ENCODE results near the gene BICDL2.
"Not testable (repeated sequence)": the region's sequence is repeated elsewhere in the genome, so short reads cannot be mapped to it uniquely, and the experiment has no call there.

The BICDL2 gene

DNA sequence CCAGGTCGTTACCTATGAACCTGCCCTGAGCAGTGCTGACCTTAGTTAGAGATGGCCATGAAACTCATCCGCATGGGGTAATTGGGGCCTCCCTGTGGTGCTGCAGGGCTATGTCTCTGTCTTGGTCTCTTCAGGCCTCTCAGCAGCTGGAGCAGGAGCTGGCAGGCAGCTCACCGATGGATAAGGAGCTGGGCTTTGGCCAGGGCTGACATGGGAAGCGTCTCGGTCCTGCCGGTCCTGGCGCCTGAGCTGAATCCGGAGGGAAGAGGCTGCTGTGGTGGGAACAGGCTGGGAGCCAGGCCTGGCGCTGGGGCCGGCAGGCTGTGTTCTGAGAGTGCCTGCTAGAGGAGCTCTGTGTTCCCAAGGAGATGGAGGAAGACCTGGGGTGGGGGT lies 38.8 kb upstream of the BICDL2 start:
- H3K9ac ChIP-seq, result peak overlapping the region; percentile 69; the same call in 1 of the 2 replicates
- H3K4me3 ChIP-seq, result peak overlapping the region; percentile 2; the same call in 1 of the 2 replicates
- H4K20me1 ChIP-seq, result no peaks in the 10 kb centered on the region
- H3K27ac ChIP-seq, result peak overlapping the region; percentile 90
- peak overlapping the region; percentile 87 for H3K4me2 ChIP-seq
- H3K27me3 ChIP-seq, result no peaks in the 10 kb centered on the region
- H3K36me3 ChIP-seq, result no peaks in the 10 kb centered on the region
- TF ChIP-seq Cebpa-rat (IDR thresholded peaks at IDR 0.05), result no peak
- peaks cover 25% of the 10 kb centered on the region for H3K9me3 ChIP-seq
- peaks cover 84% of the 10 kb centered on the region for H3K4me1 ChIP-seq

DNA sequence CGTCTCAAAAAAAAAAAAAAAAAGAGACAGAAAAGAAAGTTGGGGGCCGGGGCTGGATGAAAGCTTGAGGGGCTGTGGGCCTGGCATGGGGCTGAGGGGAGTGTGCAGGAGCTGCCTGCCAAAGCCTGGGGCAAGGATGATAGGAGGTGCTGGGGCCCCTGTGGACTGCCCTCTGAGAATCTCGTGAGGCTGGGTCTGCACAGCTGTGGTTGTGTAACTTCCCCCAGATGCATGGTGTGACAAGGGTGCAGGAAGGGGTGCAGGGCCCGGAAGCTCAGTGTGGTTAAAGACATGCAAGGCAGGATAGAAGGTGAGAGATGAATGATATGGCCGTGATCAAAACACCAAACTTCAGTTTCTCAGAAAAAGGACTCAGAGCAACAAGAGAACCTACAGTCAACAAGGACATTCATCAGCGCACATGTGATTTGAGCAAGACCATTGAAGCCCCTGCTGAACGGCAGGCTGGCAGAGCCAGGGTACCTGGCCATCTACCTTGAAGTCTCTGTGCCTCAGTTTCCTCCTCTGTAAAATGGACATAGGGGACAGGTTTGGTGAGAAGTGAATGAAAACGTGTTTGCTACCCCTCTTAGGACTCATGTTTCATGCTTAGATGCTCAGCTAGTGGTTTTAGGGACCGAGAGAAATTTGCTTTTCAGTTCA lies 38.2 kb upstream of the BICDL2 start:
- Histone ChIP-seq H3K4me3 (peak overlapping the region; percentile 2; the same call in 1 of the 2 replicates), H3K27me3 (no peaks in the 10 kb centered on the region), H3K27ac (peak overlapping the region; percentile 90), H3K9ac (peak overlapping the region; percentile 69; the same call in 1 of the 2 replicates), H3K9me3 (peaks cover 19% of the 10 kb centered on the region), H3K36me3 (no peaks in the 10 kb centered on the region), H4K20me1 (no peaks in the 10 kb centered on the region), H3K4me2 (peak overlapping the region; percentile 87), H3K4me1 (peaks cover 86% of the 10 kb centered on the region)
- peak; percentile 96 for TF ChIP-seq Cebpa-rat (IDR thresholded peaks at IDR 0.05)

GRCh38 chr16:3073448-3073847 lies 36.7 kb upstream of the BICDL2 start:
- Histone ChIP-seq H3K27ac (no peak overlapping the region), H3K9ac (no peak overlapping the region), H3K27me3 (no peaks in the 10 kb centered on the region), H3K9me3 (peaks cover 9% of the 10 kb centered on the region; the same call in 1 of the 2 replicates), H3K4me1 (peaks cover 81% of the 10 kb centered on the region), H3K4me3 (no peak overlapping the region), H3K4me2 (peak overlapping the region; percentile 87), H4K20me1 (no peaks in the 10 kb centered on the region), H3K36me3 (no peaks in the 10 kb centered on the region)
- no peak for TF ChIP-seq Cebpa-rat (IDR thresholded peaks at IDR 0.05)

DNA sequence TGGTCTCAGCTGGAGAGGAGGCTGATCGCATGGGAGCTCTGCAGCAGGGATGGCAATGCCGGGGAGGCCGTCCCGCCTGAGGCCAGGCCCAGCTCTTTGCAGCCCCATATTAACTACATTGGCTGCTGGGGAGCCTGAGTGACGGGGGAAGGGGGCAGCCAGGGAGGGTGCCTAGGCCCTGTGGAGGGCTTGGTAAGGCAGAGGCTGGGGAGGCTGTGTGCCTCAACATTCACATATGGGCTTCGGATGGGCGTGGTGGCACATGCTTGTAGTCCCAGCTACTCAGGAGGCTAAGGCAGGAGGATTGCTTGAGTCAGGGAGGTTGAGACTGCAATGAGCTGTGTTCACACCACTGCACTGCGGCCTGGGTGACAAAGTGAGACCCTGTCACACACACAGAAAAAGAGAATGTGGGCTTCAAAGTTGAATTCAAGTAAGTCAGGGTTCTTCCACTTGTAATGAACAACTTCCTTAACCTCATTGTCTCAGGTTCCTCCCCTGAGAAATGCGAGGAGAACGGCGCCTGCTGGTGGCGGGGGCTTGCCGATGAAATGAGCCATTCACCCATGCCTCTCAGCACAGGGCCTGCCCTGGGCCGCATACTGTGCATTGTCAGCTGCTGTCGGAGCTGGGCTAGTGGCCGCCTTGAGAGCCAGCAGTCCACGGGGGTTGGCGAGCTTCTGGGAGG lies 36.0 kb upstream of the BICDL2 start:
- not testable (repeated sequence) for H3K9ac ChIP-seq, H4K20me1 ChIP-seq, H3K27me3 ChIP-seq, H3K27ac ChIP-seq, H3K4me3 ChIP-seq, H3K36me3 ChIP-seq, H3K9me3 ChIP-seq
- H3K4me1 ChIP-seq, result peaks cover 81% of the 10 kb centered on the region
- H3K4me2 ChIP-seq, result peak overlapping the region; percentile 87

DNA sequence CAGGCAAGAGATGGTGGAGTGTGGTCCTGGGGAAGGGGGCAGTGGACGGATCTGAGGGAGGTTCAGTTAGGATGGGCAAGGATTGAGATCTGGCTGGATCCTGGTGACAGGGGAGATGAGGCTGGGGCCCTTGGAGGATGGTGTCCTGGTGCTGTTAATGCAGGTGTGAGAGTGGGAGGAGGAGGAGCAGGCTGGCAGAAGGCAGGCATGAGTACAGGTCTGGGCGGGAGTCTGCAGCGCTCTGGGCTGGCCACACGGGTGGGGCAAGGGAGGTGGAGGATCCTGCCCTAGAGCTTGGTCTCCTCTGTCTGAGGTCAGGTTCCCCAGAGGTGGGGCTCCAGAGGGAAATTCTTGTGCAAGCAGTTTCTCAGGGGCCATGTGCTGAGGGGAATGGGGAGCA lies 35.4 kb upstream of the BICDL2 start:
- H3K27ac ChIP-seq, H3K27me3 ChIP-seq, H4K20me1 ChIP-seq, H3K9me3 ChIP-seq, H3K4me3 ChIP-seq, H3K9ac ChIP-seq, H3K36me3 ChIP-seq: not testable (repeated sequence)
- H3K4me1 ChIP-seq, result peaks cover 81% of the 10 kb centered on the region
- H3K4me2 ChIP-seq, result peak overlapping the region; percentile 28; the same call in 1 of the 2 replicates

DNA sequence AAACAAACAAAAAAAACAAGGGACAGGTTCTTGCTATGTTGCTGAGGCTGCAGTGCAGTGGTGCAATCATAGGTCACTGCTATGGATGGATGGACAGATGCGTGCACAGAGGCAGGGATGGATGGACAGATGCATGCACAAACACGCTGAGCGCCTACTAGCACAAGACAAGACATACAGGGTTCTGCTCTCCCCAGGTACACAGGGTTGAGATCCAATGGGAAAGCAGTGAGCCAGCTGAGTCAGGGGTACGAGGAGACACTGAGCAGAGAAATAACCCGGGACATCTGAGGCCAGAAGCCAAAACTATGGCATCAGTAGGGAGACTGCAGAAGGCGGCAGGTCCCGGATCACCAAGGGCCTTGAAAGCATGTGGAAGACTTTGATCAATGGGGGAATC lies 34.9 kb upstream of the BICDL2 start:
- Histone ChIP-seq H4K20me1 (no peaks in the 10 kb centered on the region), H3K9ac (no peak overlapping the region), H3K4me1 (peaks cover 76% of the 10 kb centered on the region), H3K36me3 (no peaks in the 10 kb centered on the region), H3K27ac (no peak overlapping the region), H3K9me3 (no peaks in the 10 kb centered on the region), H3K4me2 (peak overlapping the region; percentile 28; the same call in 1 of the 2 replicates), H3K27me3 (no peaks in the 10 kb centered on the region), H3K4me3 (no peak overlapping the region)
- TF ChIP-seq Cebpa-rat (IDR thresholded peaks at IDR 0.05), result no peak; the same call in 1 of the 2 replicates

GRCh38 chr16:3070608-3071111 lies 33.9 kb upstream of the BICDL2 start:
- Histone ChIP-seq H3K4me1 (peaks cover 67% of the 10 kb centered on the region), H3K27ac (no peak overlapping the region), H3K36me3 (no peaks in the 10 kb centered on the region), H3K9me3 (no peaks in the 10 kb centered on the region), H4K20me1 (no peaks in the 10 kb centered on the region), H3K4me3 (no peak overlapping the region), H3K4me2 (peak overlapping the region; percentile 28), H3K9ac (no peak overlapping the region), H3K27me3 (no peaks in the 10 kb centered on the region)
- no peak for TF ChIP-seq Cebpa-rat (IDR thresholded peaks at IDR 0.05)

DNA sequence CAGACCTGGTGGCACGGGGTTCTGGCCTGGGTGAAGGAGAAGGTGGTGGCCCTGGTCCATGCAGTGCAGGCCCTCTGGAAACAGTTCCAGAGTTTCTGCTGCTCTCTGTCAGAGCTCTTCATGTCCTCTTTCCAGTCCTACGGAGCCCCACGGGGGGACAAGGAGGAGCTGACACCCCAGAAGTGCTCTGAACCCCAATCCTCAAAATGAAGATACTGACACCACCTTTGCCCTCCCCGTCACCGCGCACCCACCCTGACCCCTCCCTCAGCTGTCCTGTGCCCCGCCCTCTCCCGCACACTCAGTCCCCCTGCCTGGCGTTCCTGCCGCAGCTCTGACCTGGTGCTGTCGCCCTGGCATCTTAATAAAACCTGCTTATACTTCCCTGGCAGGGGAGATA lies 32.4 kb upstream of the BICDL2 start:
- not testable (repeated sequence) for H3K9me3 ChIP-seq, H3K4me2 ChIP-seq, H3K27me3 ChIP-seq, H3K36me3 ChIP-seq, H3K9ac ChIP-seq, H3K27ac ChIP-seq, H4K20me1 ChIP-seq, H3K4me3 ChIP-seq
- peaks cover 61% of the 10 kb centered on the region for H3K4me1 ChIP-seq

- TF ChIP-seq Cebpa-rat (IDR thresholded peaks at IDR 0.05), result no peak
- no peak overlapping the region for H3K4me2 ChIP-seq
- H3K27ac ChIP-seq, result peak overlapping the region; percentile 18; the same call in 1 of the 2 replicates
- no peaks in the 10 kb centered on the region for H4K20me1 ChIP-seq
- H3K9me3 ChIP-seq, result no peaks in the 10 kb centered on the region
- H3K4me1 ChIP-seq, result peaks cover 55% of the 10 kb centered on the region
- H3K9ac ChIP-seq, result no peak overlapping the region
- no peaks in the 10 kb centered on the region for H3K36me3 ChIP-seq
- H3K4me3 ChIP-seq, result no peak overlapping the region
- H3K27me3 ChIP-seq, result no peaks in the 10 kb centered on the region
Observed at GRCh38 chr16:3068487-3068886, 31.7 kb upstream of the BICDL2 start.

DNA sequence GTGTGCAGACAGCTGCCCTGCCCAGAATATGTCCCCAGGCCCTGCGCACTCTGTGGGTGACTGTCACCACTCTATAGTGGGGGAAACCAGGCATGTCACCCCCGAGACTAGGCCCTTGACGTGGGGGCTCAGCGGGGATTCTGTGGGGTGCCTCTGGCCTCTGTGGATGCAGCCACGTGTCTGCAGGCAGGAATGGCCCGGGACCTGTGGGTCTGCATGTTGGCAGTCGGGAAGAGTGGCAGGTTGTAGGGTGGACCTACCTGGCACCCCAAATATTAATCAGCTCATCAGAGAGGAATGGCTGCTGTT lies 29.6 kb upstream of the BICDL2 start:
- Histone ChIP-seq H3K36me3 (no peaks in the 10 kb centered on the region), H3K9me3 (no peaks in the 10 kb centered on the region), H3K4me3 (no peak overlapping the region), H3K4me1 (peaks cover 35% of the 10 kb centered on the region), H3K27me3 (no peaks in the 10 kb centered on the region), H3K4me2 (no peak overlapping the region), H3K27ac (no peak overlapping the region), H3K9ac (no peak overlapping the region), H4K20me1 (no peaks in the 10 kb centered on the region)
- no peak for TF ChIP-seq Cebpa-rat (IDR thresholded peaks at IDR 0.05)
